ENCODE results near the gene PRDX5. TPM values are rescaled to one million over a fixed set of nuclear protein-coding genes. Genes with fewer than 3 reads are reported as not detected.

PRDX5 gene
- total and polyA plus RNA-seq, 9 of the 15 experiments (the other 6 are each of a cell fraction or from before 2014, with no cell fraction given), result 40.8 to 327 (median 204) TPM

GRCh38 chr11:64276653-64277431 is 41.1 kb upstream of the PRDX5 start (continued):
- no peak for TF ChIP-seq SFPQ (IDR thresholded peaks at IDR 0.05; ENCODE audit: low read depth, low read length)
- TF ChIP-seq SAP30 (IDR thresholded peaks at IDR 0.05; ENCODE audit: borderline replicate concordance, insufficient read depth, low read depth, low read length, poor library complexity, severe bottlenecking), result no peak
- no peak for TF ChIP-seq ELF2 (CRISPR knock-in tag; IDR thresholded peaks at IDR 0.05)
- no peak for TF ChIP-seq ZNF263 (CRISPR knock-in tag; IDR thresholded peaks at IDR 0.05; ENCODE audit: borderline replicate concordance)
- TF ChIP-seq MGA (IDR thresholded peaks at IDR 0.05), result no peak
- TF ChIP-seq ZNF12 (CRISPR knock-in tag; IDR thresholded peaks at IDR 0.05), result no peak
- TF ChIP-seq SRSF7 (optimal IDR thresholded peaks at IDR 0.05; ENCODE audit: low read depth, low read length), result no peak
- TF ChIP-seq ZNF444 (CRISPR knock-in tag; IDR thresholded peaks at IDR 0.05), result no peak
- no peak for TF ChIP-seq RUNX1 (IDR thresholded peaks at IDR 0.05; ENCODE audit: low read depth)
- no peak for TF ChIP-seq ETV6 (IDR thresholded peaks at IDR 0.05; ENCODE audit: borderline replicate concordance in 1 of 2, low read depth in 2 of 2, low read length in 1 of 2)
- TF ChIP-seq ETV6 (CRISPR knock-in tag; IDR thresholded peaks at IDR 0.05; ENCODE audit: borderline replicate concordance), result no peak
- TF ChIP-seq FOXJ2 (tag; IDR thresholded peaks at IDR 0.05), result no peak
